GM19467 (cell line): Measurements from ENCODE around the gene RTF2.

Experiments
- ATAC-seq: cut with Tn5 transposase; IDR thresholded peaks from one replicate; pipeline ENCODE4 v1.9.1; 2021; ENCODE audit warnings: mild to moderate bottlenecking, moderate library complexity; ENCODE audit not compliant: unreplicated experiment

Gene RTF2

DNA sequence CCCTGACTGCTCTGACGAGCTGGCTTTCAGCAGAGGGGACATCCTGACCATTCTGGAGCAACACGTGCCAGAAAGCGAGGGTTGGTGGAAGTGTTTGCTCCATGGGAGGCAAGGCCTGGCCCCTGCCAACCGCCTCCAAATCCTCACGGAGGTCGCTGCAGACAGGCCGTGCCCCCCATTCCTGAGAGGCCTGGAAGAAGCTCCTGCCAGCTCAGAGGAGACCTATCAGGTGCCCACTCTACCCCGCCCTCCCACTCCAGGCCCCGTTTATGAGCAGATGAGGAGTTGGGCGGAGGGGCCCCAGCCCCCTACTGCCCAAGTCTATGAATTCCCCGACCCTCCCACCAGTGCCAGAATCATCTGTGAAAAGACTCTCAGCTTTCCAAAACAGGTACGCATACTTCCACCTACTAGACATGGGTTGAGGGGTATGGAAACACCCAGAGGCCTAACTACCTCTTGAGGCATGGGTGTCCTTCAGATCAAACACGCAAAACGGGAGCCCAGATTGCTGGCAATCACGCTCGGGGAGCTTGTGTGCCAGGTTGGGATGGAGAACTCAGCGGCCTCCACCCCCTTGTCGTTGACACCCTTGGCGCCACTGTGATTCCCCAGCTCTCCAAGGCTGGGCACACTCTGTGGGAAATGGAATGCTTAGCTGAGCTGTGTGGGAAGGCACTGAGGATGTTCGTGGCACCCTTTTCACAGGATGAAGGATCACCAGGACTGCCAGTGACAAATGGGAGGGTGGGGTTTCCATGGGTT is 31.0 kb upstream of the RTF2 start:
- no peak for ATAC-seq

DNA sequence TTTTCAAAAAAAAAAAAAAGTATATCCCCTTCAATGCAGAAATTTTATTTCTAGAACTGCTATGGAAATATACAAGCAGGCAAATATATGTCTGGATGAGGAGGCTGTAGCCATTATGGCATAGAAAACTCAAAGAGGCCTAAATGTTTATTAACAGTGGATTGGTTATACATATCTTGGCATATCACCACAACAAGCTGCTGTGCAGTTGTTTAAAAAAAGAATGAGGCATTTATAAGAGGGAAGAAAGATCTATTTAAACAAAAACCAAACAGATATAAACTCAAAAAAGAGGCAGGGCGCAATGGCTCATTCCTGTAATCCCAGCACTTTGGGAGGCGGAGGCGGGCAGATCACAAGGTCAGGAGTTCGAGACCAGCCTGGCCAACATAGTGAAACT is 30.1 kb upstream of the RTF2 start:
- no peak for ATAC-seq

DNA sequence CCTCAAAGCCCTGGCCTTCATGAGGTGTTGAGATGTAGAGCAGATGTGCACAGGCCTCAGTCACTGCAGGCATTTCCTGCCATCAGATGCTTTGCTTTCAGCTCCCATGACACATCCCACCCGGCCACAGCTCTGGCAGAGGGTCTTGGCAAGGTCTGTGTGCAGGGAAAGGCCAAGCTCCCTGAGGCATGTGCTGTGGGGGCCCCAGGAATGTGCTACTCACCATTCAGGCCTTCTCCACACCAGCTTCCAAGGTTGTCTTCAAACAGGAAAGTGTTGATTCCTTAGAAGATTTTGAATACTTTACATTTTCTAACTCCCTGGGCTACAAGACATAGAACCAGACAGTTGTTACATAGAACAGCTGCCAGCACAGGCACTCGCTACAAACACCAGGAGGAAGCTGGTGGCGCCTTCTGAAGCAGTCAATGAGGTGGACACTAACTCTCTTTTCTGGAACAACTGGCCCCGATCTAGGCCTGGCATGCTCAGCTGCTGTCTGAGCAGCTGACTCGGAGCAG is 28.6 kb upstream of the RTF2 start:
- no peak for ATAC-seq

DNA sequence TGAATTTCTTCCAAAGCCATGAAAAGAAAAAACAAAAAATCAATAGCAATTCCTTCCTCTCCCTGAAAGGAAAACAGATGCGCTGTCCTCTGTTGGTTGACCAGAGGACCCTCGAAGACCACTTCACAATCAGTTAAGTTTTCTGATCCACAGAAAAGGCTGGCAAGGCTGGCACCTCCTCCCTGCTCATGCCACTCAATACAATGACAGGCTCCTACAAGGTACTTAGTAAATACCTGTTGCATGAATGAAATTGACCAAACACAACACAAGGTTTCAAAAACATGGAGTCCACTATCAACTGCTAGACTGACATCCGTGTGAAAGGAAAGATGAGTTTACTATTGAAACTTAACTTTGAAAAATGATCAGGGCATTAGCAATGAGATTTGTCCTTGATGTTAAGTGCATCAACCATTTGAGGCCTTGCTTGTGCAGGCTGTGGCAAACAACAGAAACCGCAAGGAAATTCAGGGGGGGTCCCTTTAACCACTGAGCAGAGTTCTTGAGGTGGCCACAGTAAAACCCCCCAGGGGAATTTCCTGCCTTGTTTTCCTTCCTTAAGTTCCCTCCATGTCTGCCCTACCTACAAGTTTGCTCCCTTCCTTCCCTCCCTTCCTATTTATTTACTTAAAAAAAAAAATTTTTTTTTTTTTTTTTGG is 27.9 kb upstream of the RTF2 start:
- ATAC-seq, result no peak

DNA sequence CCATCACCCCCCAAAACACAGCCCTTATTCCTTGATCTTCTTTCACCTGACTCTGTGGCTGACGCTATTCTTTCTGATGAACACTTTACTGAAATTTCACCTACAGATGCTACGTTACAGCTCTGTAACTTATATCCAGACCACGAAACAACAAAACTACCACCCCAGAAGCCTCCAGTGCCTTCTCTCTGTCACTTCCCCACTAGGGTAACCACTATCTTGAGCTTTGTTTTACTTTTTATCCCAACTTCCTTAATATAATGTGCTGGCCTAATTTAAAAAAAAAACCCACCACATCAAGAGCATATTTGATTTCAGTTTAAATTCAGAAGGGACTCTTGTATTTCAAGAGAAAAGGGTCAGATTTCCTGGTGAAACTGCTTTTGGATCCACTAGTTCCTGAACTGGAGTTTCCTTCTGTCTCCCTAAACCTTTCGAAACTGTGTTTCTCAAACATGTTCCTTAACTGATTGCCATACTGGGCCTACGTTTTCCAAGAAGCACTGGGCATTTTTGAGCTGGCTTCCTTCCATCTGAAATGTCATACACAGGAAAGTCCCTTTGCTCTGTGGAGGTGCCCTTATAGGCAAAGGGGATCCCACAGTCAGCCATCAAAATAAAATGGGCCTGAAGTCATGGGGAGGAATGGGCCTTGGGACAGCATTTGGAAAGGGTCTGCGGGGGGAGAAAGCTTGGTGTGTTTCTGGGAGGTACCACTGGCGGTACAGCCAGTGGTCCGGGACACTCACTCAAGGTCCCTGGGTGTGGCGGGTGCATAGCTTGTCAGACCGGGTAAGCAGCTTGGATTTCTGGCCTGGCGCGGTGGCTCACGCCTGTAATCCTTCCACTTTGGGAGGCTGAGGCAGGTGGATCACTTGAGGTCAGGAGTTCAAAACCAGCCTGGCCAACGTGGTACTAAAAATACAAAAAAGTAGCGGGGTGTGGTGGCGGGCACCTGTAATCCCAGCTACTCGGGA is 25.8 kb upstream of the RTF2 start:
- no peak for ATAC-seq

DNA sequence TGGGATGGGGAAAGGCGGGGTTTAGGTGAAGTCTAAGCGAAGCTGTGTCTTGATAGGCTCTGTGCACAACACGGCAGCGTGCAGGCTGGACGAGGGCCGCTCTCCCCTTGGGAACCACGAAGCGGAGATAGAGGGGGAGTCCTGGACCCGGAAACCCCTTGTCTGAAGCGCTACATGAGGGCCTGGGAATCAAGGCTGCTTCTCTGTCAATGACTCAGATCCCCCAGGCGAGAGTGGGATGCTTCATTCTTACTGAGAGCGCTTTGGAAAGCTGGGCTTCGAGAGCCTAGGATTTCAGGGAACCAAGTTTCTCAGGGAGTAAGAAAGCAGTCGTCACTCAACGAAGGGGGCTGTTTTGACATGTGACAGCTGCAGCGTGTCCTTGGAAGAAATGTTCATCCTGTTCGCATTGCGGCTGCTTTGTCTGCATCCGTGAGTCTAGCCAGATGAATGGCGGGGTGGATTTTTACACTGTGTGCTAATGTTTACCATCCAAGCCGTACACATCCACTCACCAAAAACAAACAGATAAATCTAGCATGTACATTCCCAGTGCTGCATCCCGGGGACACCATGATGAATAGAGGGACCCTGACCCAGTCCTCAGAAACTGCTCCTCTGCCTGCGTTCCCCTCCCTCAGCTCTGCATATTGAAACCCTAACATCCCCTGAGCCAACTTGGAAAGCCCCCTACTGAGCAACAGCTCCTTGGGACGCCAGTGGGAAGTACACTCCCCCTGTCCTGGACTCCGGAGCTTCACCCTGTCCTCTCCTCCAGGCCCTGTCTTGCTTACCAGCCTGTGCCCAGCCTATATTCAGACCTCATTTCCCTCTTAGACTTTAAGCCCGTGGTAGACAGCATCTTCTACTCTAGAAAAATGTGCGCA is 24.5 kb upstream of the RTF2 start:
- ATAC-seq, result no peak

DNA sequence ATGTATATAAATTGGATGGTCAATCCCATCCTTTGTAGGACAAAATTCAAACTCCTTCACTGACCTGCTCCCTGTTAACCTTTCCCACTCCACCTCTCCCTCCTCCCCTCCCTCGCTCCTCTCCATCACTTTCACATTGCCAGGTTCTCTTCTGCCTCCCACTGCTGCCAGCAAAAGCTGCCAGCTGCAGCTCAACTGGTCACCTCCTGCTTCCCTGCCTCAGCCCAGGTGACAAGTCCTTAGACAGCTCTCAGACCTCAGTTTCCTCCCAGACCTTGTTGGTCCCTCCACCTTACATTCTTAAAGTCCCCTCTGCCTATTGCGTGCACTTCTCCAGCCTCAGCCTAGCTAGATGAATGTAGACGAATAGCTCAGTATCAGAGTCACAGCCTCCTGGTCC is 23.3 kb upstream of the RTF2 start:
- ATAC-seq, result no peak

DNA sequence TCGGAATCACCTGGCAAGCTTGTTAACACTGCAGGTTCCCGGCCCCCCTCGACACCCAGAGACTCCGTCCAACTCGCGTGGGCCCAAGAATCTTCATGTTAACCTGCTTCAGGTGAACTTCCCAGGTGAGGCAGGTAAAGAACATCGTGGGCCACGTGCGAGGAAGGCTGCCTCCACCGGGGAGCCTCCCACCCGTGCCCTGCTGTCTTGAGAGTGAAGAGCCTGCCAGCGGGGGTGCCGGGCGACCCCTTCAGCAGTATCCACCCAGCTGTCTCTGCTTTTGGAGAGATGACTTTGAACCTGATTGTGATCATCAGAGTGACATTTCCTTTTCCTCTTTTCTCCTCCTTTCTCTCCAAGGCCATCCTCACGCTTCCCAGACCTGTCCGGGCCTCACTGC is 22.9 kb upstream of the RTF2 start:
- no peak for ATAC-seq

DNA sequence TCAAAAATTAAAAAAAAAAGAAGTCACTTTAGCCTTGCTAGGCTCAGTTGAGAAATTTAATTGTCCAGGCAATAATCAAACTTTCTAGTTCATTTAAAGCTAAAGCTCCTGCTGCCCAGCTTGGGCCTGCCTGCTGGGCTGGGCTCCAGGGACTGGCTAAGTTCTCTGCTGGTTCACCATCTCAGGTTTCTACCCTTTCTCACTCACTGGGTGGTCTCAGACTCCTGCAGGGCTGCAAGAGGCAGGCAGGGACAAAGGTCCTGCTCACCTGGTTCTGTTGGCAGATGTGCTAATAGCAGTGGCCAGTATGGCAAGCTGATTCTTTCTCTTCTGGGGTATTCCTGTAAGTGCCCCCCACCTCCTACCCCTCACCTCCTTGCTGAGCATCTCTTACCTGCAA is 21.2 kb upstream of the RTF2 start:
- no peak for ATAC-seq

DNA sequence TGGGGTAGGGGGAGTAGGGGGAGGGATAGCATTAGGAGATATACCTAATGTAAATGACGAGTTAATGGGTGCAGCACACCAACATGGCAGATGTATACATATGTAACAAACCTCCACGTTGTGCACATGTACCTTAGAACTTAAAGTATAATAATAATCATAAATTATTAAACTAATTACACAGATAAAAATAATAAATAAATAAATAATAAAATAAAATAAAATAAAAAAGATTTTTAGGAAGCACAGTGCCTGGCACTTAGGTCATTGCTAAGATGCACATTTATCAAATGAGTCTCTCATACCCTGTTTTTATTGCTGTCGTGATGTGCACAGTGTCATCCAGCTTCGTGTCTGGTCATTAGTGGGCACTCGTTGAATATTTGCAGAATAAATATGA is 19.0 kb upstream of the RTF2 start:
- no peak for ATAC-seq

DNA sequence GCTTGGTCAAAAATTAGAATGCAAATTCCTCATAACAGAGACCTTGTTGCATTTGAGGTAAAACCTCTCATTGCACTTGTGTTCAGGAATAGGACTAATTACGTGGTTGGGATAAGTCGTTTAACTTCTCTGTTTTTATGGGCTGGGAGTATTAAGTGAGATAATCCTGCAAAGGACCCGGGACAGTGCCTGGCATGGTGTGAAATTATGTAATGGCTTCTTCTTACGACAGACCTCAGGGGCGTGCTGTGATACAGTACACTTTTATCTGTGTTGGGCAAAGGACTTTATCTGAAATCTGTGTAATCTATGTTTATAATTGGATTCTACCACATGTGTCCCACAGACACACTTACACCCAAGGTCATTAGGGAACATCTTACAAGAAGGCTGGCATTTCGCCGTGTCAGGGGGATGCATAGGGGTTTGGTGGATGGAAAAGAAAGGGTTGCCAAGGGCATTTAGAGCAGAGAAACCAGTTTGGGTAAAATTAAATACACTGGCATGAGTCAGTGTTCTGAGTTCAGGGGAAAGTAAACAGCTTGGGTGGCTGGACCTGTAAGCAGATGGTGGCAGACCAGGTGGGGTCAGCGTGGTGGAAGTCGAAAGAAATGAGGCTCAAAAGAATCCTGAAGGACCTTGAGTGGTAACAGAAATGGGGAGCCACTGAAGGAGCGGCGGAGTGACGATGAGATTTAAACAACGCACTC is 17.2 kb upstream of the RTF2 start:
- ATAC-seq, result no peak

DNA sequence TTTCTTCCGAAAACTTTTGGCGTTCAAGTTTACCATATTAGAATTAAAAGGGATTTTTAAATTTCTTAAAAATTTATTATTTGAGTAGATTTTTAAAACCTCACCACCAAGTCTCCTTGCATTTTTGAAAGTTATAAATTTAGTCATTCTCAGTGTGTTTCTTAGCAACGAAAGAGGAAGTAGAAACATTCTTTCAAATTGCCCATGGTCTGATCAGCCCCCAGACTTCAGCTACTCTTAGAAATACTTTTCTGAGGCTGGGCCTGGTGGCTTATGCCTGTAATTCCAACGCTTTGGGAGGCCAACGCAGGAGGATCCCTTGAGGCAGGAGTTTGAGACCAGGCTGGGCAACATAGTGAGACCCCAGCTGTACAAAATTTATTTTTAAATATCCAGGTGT is 15.1 kb upstream of the RTF2 start:
- ATAC-seq, result no peak

DNA sequence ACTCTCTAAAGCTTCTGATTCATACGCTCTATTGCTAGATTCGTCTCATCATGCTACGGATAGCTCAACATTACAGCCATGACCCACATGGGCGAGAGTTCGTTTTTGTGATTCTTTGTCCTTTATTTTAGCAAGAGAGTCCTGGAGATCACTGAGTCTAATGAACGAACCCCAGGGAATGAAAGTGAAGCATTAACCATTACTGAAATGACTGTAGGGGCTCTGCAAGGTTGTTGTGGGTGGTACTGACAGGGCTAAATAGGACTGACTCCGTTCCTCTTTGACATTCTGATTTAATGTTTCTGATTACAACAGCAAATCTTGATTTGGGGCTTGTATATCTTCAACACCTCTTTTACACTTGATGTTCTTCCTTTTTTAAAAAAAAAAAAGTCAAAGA is 13.7 kb upstream of the RTF2 start:
- ATAC-seq, result no peak

DNA sequence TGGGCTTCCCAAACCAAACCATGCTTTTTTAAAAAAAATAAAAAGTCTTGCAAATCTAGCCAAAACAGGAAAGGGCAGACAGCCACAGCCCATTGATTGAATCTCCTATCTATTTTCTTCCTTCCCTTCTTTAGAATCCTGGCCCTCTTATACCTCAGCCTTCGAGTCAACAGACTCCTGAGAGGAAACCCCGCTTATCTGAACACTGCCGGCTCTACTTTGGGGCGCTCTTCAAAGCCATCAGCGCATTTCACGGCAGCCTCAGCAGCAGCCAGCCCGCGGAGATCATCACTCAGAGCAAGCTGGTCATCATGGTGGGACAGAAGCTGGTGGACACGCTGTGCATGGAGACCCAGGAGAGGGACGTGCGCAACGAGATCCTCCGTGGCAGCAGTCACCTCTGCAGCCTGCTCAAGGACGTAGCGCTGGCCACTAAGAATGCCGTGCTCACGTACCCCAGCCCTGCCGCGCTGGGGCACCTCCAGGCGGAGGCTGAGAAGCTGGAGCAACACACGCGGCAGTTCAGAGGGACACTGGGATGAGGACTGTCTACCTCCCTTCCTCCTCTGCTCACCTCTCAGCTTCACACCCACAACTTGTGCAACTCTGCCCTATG is 10.1 kb upstream of the RTF2 start:
- no peak for ATAC-seq

DNA sequence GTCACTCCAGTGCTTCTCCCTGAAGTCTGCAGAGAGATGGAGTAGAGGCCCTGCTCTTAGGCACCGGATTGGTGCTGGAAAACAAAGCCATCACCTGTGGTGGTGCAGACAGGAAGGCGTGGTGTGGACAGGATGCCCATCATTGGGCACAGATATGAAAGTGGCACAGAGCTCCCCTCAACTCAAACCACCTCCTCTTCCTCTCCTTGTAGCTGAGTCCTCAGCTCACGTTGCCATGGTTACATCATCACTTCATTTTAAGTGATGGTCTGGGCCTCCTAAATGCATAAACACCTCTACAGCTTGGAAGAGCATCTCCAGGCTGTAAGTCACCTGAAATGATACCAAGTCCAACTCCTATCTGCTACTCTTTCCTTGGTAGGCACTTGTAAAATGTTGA is 8.0 kb upstream of the RTF2 start:
- no peak for ATAC-seq

DNA sequence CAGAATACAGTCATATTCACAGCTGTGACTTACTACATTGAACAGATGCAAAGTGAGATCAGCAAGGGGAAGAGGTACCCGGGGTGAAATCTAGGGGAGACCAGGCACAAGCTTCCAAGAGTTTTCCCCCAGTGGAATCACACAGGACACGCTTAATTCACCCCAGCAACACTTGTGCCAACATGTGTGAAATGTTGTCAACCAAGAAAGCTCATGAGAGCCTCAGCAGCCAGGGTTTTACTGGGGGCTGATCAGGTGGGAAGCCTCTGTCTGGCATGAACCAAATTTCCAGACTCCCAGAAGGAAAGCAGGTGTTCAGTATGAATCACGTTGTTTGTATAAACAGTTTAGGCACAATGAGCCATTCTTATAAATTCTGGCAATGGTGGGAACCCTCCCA is 6.9 kb upstream of the RTF2 start:
- no peak for ATAC-seq

DNA sequence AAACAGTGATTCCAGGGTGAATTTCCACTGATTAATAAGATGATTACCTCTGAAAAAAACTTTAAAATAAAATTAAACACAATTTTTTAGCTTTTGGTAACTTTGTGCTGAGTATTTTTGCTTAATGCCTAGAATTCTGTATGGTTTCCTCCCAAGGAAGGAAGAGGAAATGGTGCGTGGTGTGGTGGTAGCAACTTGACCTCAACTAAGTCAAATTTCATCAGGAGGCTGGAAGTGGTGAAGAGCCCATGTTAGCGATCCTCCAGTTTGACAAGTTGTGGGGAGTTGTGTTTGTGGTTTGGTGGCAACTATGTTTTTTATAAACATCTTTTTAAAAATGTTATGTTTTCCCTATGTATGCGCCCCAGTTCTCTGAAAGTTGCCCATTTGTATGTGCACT is 5.0 kb upstream of the RTF2 start:
- ATAC-seq, result no peak

DNA sequence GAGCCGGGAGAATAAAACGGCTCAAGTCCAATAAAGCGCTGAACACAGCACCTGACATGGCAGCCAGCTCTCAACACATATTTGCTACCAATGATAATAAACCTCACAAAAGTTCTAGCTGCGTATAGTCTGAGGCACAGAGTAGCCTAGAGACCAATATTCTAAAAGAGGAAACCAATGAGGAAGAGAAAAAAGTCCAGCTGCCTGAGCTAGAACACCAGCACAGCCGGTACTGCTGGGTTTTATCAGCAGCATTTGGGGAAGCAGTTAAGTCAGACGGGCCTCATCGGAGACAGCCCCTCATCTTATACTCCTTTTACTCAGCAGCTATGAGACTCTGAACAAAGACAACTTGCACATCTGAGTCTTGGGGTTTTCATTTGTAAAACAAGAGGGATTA is 2.4 kb upstream of the RTF2 start:
- no peak for ATAC-seq

DNA sequence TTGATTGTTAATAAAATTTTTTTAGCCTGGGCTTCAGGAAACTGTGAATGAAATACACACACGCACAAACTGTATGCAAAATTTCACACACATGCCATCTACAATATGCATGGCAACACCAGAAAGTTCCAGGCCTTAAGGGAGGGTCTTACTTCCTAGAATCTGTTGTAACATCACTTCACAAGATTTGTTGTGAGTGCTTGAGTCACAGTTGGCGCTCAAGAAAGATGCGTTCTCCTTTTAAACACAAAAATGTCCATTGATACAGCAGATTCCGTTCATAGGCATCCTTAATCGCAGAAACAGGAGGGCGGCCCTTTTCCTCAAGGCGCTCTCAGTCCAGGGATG is 485 bp upstream of the RTF2 start:
- ATAC-seq, result no peak

DNA sequence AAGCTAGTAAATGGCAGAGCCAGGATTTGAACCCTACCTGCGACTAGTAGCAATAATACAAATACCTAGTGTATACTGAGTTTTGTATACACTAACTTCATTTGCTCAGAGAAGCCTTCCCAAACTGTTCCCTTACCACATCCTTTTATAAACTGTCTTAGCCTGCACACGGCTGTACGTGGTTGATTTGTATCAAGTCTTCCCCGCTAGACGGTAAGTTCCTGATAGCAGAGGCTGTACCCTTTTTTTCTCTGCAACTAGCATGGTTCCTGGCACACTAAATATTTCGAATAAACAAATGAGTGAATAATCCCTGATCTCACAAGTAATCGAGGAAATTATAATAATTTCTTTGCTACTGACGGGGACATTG is 636 bp downstream of the RTF2 start:
- no peak for ATAC-seq
